ENCODE results near the gene PCDHGC4. TPM values are rescaled to one million over a fixed set of nuclear protein-coding genes. Genes with fewer than 3 reads are reported as not detected.
A peak's percentile ranks its signal among the peaks of the same experiment; 100 is the strongest.

PCDHGC4 gene
- total RNA-seq, 4 donors from 2014 or later: 3.3 to 11.7 (median 5.1) TPM

GRCh38 chr5:141522301-141522700 lies 37.5 kb downstream of the PCDHGC4 start:
- DNase-seq (ENCODE audit: low spot score in 2 of 2): no peak
- Histone ChIP-seq H3K9me3 (no peaks in the 10 kb centered on the region), H3K4me3 (no peak overlapping the region), H3K27me3 (no peaks in the 10 kb centered on the region), H3K27ac (peak overlapping the region in 3 of 4 donors; percentile 51 to 88 (median 79)), H3K36me3 (peaks cover 0 to 32% (median 0%) of the 10 kb centered on the region in 3 donors), H3K4me1 (peaks cover 3 to 66% (median 38%) of the 10 kb centered on the region in 4 donors)
- 24 to 26% methylated on average over 2 of the region's 2 CpGs for WGBS, 2 donors
- TF ChIP-seq CTCF (IDR thresholded peaks at IDR 0.05): no peak
- no peak for TF ChIP-seq EP300 (IDR thresholded peaks at IDR 0.05)
- TF ChIP-seq POLR2A (IDR thresholded peaks at IDR 0.05): no peak

- no peaks in the 10 kb centered on the region for H3K27me3 ChIP-seq
- peaks cover 0 to 35% (median 0%) of the 10 kb centered on the region in 3 donors for H3K36me3 ChIP-seq
- no peak for DNase-seq (ENCODE audit: low spot score in 2 of 2)
- H3K27ac ChIP-seq: peak overlapping the region in 2 of 4 donors; percentile 73 to 80
- H3K4me3 ChIP-seq: no peak overlapping the region
- WGBS, 2 donors: 81% methylated on average over 8 of the region's 8 CpGs
- H3K4me1 ChIP-seq: peaks cover 3 to 73% (median 38%) of the 10 kb centered on the region in 4 donors
- no peak for TF ChIP-seq CTCF (IDR thresholded peaks at IDR 0.05)
- no peak for TF ChIP-seq EP300 (IDR thresholded peaks at IDR 0.05)
- no peak for TF ChIP-seq POLR2A (IDR thresholded peaks at IDR 0.05)
- H3K9me3 ChIP-seq: no peaks in the 10 kb centered on the region
These were observed 39.2 kb downstream of the PCDHGC4 start for GRCh38 chr5:141523991-141524390.

GRCh38 chr5:141524604-141525597 lies 40.1 kb downstream of the PCDHGC4 start:
- Histone ChIP-seq H3K27ac (peak overlapping the region in 3 of 4 donors; percentile 53 to 80 (median 73)), H3K4me3 (no peak overlapping the region), H3K4me1 (peaks cover 3 to 75% (median 37%) of the 10 kb centered on the region in 4 donors), H3K9me3 (no peaks in the 10 kb centered on the region), H3K27me3 (no peaks in the 10 kb centered on the region), H3K36me3 (peaks cover 0 to 41% (median 0%) of the 10 kb centered on the region in 3 donors)
- TF ChIP-seq POLR2A (IDR thresholded peaks at IDR 0.05): no peak
- peak; percentile 95 to 100 (median 99) for TF ChIP-seq CTCF (IDR thresholded peaks at IDR 0.05)
- peak; percentile 47 to 90 for TF ChIP-seq EP300 (IDR thresholded peaks at IDR 0.05)
- 17 to 27% methylated on average over 10 to 12 of the region's 12 CpGs for WGBS, 2 donors
- DNase-seq (ENCODE audit: low spot score in 2 of 2): peak; percentile 72 to 89

GRCh38 chr5:141525653-141526052 lies 40.8 kb downstream of the PCDHGC4 start:
- Histone ChIP-seq H3K36me3 (peaks cover 0 to 41% (median 0%) of the 10 kb centered on the region in 3 donors), H3K27me3 (no peaks in the 10 kb centered on the region), H3K27ac (peak overlapping the region in 3 of 4 donors; percentile 53 to 79 (median 73)), H3K4me1 (peaks cover 3 to 70% (median 32%) of the 10 kb centered on the region in 4 donors), H3K4me3 (no peak overlapping the region), H3K9me3 (no peaks in the 10 kb centered on the region)
- TF ChIP-seq EP300 (IDR thresholded peaks at IDR 0.05) (no peak), CTCF (IDR thresholded peaks at IDR 0.05) (no peak), POLR2A (IDR thresholded peaks at IDR 0.05) (no peak)
- DNase-seq (ENCODE audit: low spot score in 2 of 2): no peak
- 58 to 67% methylated on average over 7 of the region's 7 CpGs for WGBS, 2 donors

- WGBS, 2 donors: 32 to 37% methylated on average over 1 of the region's 1 CpG
- no peak for DNase-seq (ENCODE audit: low spot score in 2 of 2)
- Histone ChIP-seq H3K9me3 (no peaks in the 10 kb centered on the region), H3K4me1 (peaks cover 0 to 52% (median 16%) of the 10 kb centered on the region in 4 donors), H3K27me3 (no peaks in the 10 kb centered on the region), H3K27ac (peak overlapping the region in 2 of 4 donors; percentile 39 to 81), H3K4me3 (no peak overlapping the region), H3K36me3 (peaks cover 0 to 41% (median 0%) of the 10 kb centered on the region in 3 donors)
- TF ChIP-seq EP300 (IDR thresholded peaks at IDR 0.05): no peak
- no peak for TF ChIP-seq CTCF (IDR thresholded peaks at IDR 0.05)
- TF ChIP-seq POLR2A (IDR thresholded peaks at IDR 0.05): no peak
These were observed 42.6 kb downstream of the PCDHGC4 start for GRCh38 chr5:141527426-141527825.

Measured in tibial nerve (tissue), 4 donors.